ENCODE results near the gene PPP1R16B.

The PPP1R16B gene

GRCh38 chr20:38805502-38805957 lies at the start of gene PPP1R16B:
PPP1R16B (plus strand) TSS chr20:38805697; CDS start chr20:38835926, 30,229 bp downstream.
- TF ChIP-seq CTCF (conservative IDR thresholded peaks at IDR 0.05; ENCODE audit: low read depth, low read length) = no peak
- H3K9ac ChIP-seq = peak within 1 kb of the TSS; percentile 41; the same call in 1 of the 2 replicates
- H3K4me2 ChIP-seq = peak within 1 kb of the TSS; percentile 97
- H4K20me1 ChIP-seq (ENCODE audit: insufficient read depth) = no peaks in the 10 kb centered on the region
- peaks cover 4% of the 10 kb centered on the region for H3K4me1 ChIP-seq (ENCODE audit: low read depth, poor library complexity, severe bottlenecking)
- no peaks in the 10 kb centered on the region for H3K79me2 ChIP-seq (ENCODE audit: insufficient read depth, low read depth)
- no peak within 1 kb of the TSS for H3K27ac ChIP-seq
- H3K4me3 ChIP-seq (IDR thresholded peaks at IDR 0.05; ENCODE audit: insufficient read depth, low read depth, low read length) = no peak within 1 kb of the TSS
- H3K36me3 ChIP-seq (ENCODE audit: insufficient read depth) = no peaks in the 10 kb centered on the region
- H2AFZ ChIP-seq (ENCODE audit: low read depth) = peak within 1 kb of the TSS; percentile 99
- no peaks in the 10 kb centered on the region for H3K27me3 ChIP-seq (ENCODE audit: insufficient read depth, low read depth)

- peaks cover 33% of the 10 kb centered on the region for H3K4me1 ChIP-seq (ENCODE audit: low read depth, poor library complexity, severe bottlenecking)
- H4K20me1 ChIP-seq (ENCODE audit: insufficient read depth) = no peaks in the 10 kb centered on the region
- H3K4me2 ChIP-seq = no peak overlapping the region
- no peaks in the 10 kb centered on the region for H3K36me3 ChIP-seq (ENCODE audit: insufficient read depth)
- TF ChIP-seq CTCF (conservative IDR thresholded peaks at IDR 0.05; ENCODE audit: low read depth, low read length) = no peak
- H3K4me3 ChIP-seq (IDR thresholded peaks at IDR 0.05; ENCODE audit: insufficient read depth, low read depth, low read length) = no peak overlapping the region
- no peak overlapping the region for H3K27ac ChIP-seq
- no peak overlapping the region for H2AFZ ChIP-seq (ENCODE audit: low read depth)
- H3K79me2 ChIP-seq (ENCODE audit: insufficient read depth, low read depth) = no peaks in the 10 kb centered on the region; the same call in 1 of the 2 replicates
- no peaks in the 10 kb centered on the region for H3K27me3 ChIP-seq (ENCODE audit: insufficient read depth, low read depth)
- H3K9ac ChIP-seq = no peak overlapping the region
Measured at GRCh38 chr20:38757145-38757775, 48.2 kb upstream of the PPP1R16B start.

- Histone ChIP-seq H3K4me2 (no peak overlapping the region), H4K20me1 (ENCODE audit: insufficient read depth) (no peaks in the 10 kb centered on the region), H2AFZ (ENCODE audit: low read depth) (no peak overlapping the region), H3K4me3 (IDR thresholded peaks at IDR 0.05; ENCODE audit: insufficient read depth, low read depth, low read length) (no peak overlapping the region), H3K4me1 (ENCODE audit: low read depth, poor library complexity, severe bottlenecking) (peaks cover 26% of the 10 kb centered on the region), H3K9ac (no peak overlapping the region), H3K27ac (no peak overlapping the region), H3K36me3 (ENCODE audit: insufficient read depth) (no peaks in the 10 kb centered on the region), H3K27me3 (ENCODE audit: insufficient read depth, low read depth) (no peaks in the 10 kb centered on the region), H3K79me2 (ENCODE audit: insufficient read depth, low read depth) (no peaks in the 10 kb centered on the region)
- no peak for TF ChIP-seq CTCF (conservative IDR thresholded peaks at IDR 0.05; ENCODE audit: low read depth, low read length)
Measured at GRCh38 chr20:38759106-38759505, 46.4 kb upstream of the PPP1R16B start.

GRCh38 chr20:38760978-38761377 lies 44.5 kb upstream of the PPP1R16B start:
- no peak for TF ChIP-seq CTCF (conservative IDR thresholded peaks at IDR 0.05; ENCODE audit: low read depth, low read length)
- Histone ChIP-seq H2AFZ (ENCODE audit: low read depth) (no peak overlapping the region), H3K27me3 (ENCODE audit: insufficient read depth, low read depth) (no peaks in the 10 kb centered on the region), H3K79me2 (ENCODE audit: insufficient read depth, low read depth) (no peaks in the 10 kb centered on the region), H3K9ac (no peak overlapping the region), H3K4me1 (ENCODE audit: low read depth, poor library complexity, severe bottlenecking) (peaks cover 7% of the 10 kb centered on the region), H3K4me2 (no peak overlapping the region), H3K27ac (no peak overlapping the region), H4K20me1 (ENCODE audit: insufficient read depth) (no peaks in the 10 kb centered on the region), H3K36me3 (ENCODE audit: insufficient read depth) (no peaks in the 10 kb centered on the region), H3K4me3 (IDR thresholded peaks at IDR 0.05; ENCODE audit: insufficient read depth, low read depth, low read length) (no peak overlapping the region)
